OCI-LY1 (cell line): ENCODE results near the gene CNST.

Experiments used
- H2AFZ ChIP-seq: fragments of 200-600 bp; sonication (generic), shearing (Covaris generic); 2 replicates; pipeline ENCODE4 v1.6.0; 2014; ENCODE audit warnings: antibody characterized with exemption, mild to moderate bottlenecking, low read length
- H3F3A ChIP-seq: fragments of 200-600 bp; sonication (generic), shearing (Covaris generic); 2 replicates; pipeline ENCODE4 v1.6.0; 2014; ENCODE audit warnings: mild to moderate bottlenecking, antibody characterized with exemption, low read length, moderate library complexity; ENCODE audit not compliant: insufficient read depth
- H3K27ac ChIP-seq: fragments of 200-600 bp; sonication (generic); 2 replicates; pipeline ENCODE4 v1.5.1; 2014; ENCODE audit warnings: low read length, mixed run types, mild to moderate bottlenecking, low read depth; ENCODE audit not compliant: poor library complexity, severe bottlenecking
- H3K27me3 ChIP-seq: fragments of 200-600 bp; sonication (generic); 2 replicates; pipeline ENCODE4 v1.6.0; 2014; ENCODE audit warnings: antibody characterized with exemption, mild to moderate bottlenecking, low read length, moderate library complexity; ENCODE audit not compliant: insufficient read depth
- H3K36me3 ChIP-seq: fragments of 200-600 bp; sonication (generic); 2 replicates; pipeline ENCODE4 v1.6.1; 2014; ENCODE audit warnings: mild to moderate bottlenecking, antibody characterized with exemption, low read length, moderate library complexity, mixed read lengths; ENCODE audit not compliant: insufficient read depth
- H3K4me1 ChIP-seq: fragments of 200-600 bp; sonication (generic); 2 replicates; pipeline ENCODE4 v1.5.1; 2014; ENCODE audit warnings: mild to moderate bottlenecking, low read length, moderate library complexity; ENCODE audit not compliant: insufficient read depth, severe bottlenecking
- H3K4me2 ChIP-seq: fragments of 200-600 bp; sonication (generic), shearing (Covaris generic); 2 replicates; pipeline ENCODE4 v1.6.1; 2014; ENCODE audit warnings: low read length
- H3K4me3 ChIP-seq: fragments of 200-600 bp; sonication (generic); 2 replicates; pipeline ENCODE4 v1.5.1; 2014; ENCODE audit warnings: low read length, low read depth, mild to moderate bottlenecking, mixed read lengths; ENCODE audit not compliant: poor library complexity, severe bottlenecking
- H3K79me2 ChIP-seq: fragments of 200-600 bp; shearing (Covaris generic); 2 replicates; pipeline ENCODE4 v1.6.1; 2016; ENCODE audit warnings: mixed run types, low read length, mixed read lengths; ENCODE audit not compliant: insufficient read depth
- H3K9ac ChIP-seq: fragments of 200-600 bp; sonication (generic), shearing (Covaris generic); 2 replicates; pipeline ENCODE4 v1.6.1; 2014; ENCODE audit warnings: mild to moderate bottlenecking, low read length, mixed read lengths
- H3K9me2 ChIP-seq: fragments of 200-600 bp; sonication (generic), shearing (Covaris generic); 2 replicates; pipeline ENCODE4 v1.6.1; 2014; ENCODE audit warnings: low read depth, mild to moderate bottlenecking, low read length, mixed read lengths
- H3K9me3 ChIP-seq: fragments of 200-600 bp; shearing (Covaris generic); 2 replicates; pipeline ENCODE4 v1.6.1; 2014; ENCODE audit warnings: low read length, mixed read lengths
- H4K20me1 ChIP-seq: fragments of 200-600 bp; sonication (generic), shearing (Covaris generic); 2 replicates; pipeline ENCODE4 v1.6.0; 2016; ENCODE audit warnings: mild to moderate bottlenecking, low read length; ENCODE audit not compliant: insufficient read depth
- EZH2 ChIP-seq: fragments of 200-600 bp; sonication (generic), shearing (Covaris generic); IDR thresholded peaks from 2 replicates; pipeline ENCODE4 v1.8.0; 2017; ENCODE audit warnings: borderline replicate concordance, mixed run types, mild to moderate bottlenecking, antibody characterized with exemption, low read length, moderate library complexity, mixed read lengths
- TF ChIP-seq, protein P1 (sequence below): fragments of 200-600 bp; sonication (generic), shearing (Covaris generic); IDR thresholded peaks from 2 replicates; pipeline ENCODE4 v1.5.1; 2017; ENCODE audit warnings: mild to moderate bottlenecking, antibody characterized with exemption, low read length, moderate library complexity, mixed read lengths

Gene CNST

DNA sequence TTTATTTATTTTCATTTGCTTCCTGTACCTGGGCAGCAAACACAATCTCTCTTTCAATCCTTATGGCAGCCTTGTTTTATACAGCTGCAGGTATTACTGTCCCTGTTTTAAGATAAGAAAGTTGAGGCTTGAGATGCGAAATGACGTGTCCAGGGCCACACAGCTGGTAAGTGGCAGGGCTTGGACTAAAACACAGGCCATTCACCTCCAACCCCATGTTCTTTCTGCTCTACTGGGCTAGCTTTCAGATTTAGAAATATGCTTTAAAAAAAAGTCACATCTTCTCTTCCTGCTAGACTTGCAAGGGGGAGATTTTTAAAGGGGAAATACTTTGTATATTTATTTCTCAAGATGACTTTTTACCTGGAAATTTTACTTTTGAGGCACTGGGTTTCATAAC, 62.8 kb downstream of the CNST start:
- H3K27ac ChIP-seq: no peak overlapping the region
- H3K4me1 ChIP-seq: no peaks in the 10 kb centered on the region
- H3K9me3 ChIP-seq: no peaks in the 10 kb centered on the region
- no peak overlapping the region for H3K4me3 ChIP-seq
- H3K9ac ChIP-seq: no peak overlapping the region
- no peaks in the 10 kb centered on the region for H4K20me1 ChIP-seq
- no peaks in the 10 kb centered on the region for H3K9me2 ChIP-seq
- H3K4me2 ChIP-seq: no peak overlapping the region
- H2AFZ ChIP-seq: no peak overlapping the region
- peaks cover 53% of the 10 kb centered on the region for H3K36me3 ChIP-seq
- no peaks in the 10 kb centered on the region for H3K27me3 ChIP-seq
- no peaks in the 10 kb centered on the region for H3K79me2 ChIP-seq
- no peaks in the 10 kb centered on the region for H3F3A ChIP-seq
- TF ChIP-seq EZH2: no peak
- TF ChIP-seq, protein P1, sequence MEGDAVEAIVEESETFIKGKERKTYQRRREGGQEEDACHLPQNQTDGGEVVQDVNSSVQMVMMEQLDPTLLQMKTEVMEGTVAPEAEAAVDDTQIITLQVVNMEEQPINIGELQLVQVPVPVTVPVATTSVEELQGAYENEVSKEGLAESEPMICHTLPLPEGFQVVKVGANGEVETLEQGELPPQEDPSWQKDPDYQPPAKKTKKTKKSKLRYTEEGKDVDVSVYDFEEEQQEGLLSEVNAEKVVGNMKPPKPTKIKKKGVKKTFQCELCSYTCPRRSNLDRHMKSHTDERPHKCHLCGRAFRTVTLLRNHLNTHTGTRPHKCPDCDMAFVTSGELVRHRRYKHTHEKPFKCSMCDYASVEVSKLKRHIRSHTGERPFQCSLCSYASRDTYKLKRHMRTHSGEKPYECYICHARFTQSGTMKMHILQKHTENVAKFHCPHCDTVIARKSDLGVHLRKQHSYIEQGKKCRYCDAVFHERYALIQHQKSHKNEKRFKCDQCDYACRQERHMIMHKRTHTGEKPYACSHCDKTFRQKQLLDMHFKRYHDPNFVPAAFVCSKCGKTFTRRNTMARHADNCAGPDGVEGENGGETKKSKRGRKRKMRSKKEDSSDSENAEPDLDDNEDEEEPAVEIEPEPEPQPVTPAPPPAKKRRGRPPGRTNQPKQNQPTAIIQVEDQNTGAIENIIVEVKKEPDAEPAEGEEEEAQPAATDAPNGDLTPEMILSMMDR: no peak

DNA sequence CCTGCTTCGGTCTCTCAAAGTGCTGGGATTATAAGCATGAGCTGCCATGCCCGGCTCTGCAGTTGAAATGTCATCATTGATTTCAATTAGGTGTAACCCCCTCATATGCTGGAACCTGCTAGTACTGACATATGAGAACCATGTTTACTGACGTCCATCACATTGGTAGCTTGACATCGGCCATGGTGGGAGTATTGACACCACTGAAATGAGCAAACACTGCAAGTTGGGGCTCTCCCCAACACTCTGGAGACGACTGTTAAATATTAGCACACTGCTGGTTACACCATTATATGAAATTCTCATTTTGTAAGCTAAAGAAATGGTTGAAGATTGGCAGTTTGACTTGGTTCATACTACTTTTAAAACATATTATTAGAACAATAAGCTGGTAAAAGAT, 63.7 kb downstream of the CNST start:
- H3K4me2 ChIP-seq: no peak overlapping the region
- H4K20me1 ChIP-seq: no peaks in the 10 kb centered on the region
- no peak for TF ChIP-seq EZH2
- TF ChIP-seq, protein P1: no peak
- H3K4me3 ChIP-seq: no peak overlapping the region
- H3K36me3 ChIP-seq: peaks cover 54% of the 10 kb centered on the region
- no peaks in the 10 kb centered on the region for H3F3A ChIP-seq
- H3K9ac ChIP-seq: no peak overlapping the region
- no peak overlapping the region for H3K27ac ChIP-seq
- H3K9me2 ChIP-seq: no peaks in the 10 kb centered on the region
- no peak overlapping the region for H2AFZ ChIP-seq
- H3K9me3 ChIP-seq: no peaks in the 10 kb centered on the region
- H3K4me1 ChIP-seq: no peaks in the 10 kb centered on the region
- no peaks in the 10 kb centered on the region for H3K79me2 ChIP-seq
- no peaks in the 10 kb centered on the region for H3K27me3 ChIP-seq

DNA sequence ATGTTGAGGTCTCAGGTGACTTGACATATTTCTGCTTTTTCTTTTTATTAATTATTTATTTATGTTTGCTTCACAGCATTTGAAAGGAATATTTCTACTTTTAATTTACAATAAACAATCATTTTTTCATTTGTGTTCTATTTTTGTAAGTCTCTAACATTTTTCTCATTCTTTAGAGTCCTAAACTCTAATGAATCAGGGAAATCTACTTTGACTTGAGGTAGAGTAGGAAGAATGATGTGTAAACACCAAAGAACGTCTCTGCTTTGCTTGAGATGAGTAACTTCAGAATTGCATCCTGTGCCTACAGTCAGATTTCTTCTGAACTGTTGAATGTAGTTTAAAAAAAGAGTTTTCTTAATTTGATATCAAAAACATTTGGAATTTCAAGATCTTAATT, 65.2 kb downstream of the CNST start:
- no peaks in the 10 kb centered on the region for H3K9me2 ChIP-seq
- H3K9me3 ChIP-seq: no peaks in the 10 kb centered on the region
- H3K4me2 ChIP-seq: no peak overlapping the region
- no peaks in the 10 kb centered on the region for H4K20me1 ChIP-seq
- TF ChIP-seq, protein P1: no peak
- no peaks in the 10 kb centered on the region for H3K4me1 ChIP-seq
- no peak overlapping the region for H3K27ac ChIP-seq
- no peak overlapping the region for H3K9ac ChIP-seq
- H3F3A ChIP-seq: no peaks in the 10 kb centered on the region
- no peak overlapping the region for H2AFZ ChIP-seq
- H3K4me3 ChIP-seq: no peak overlapping the region
- H3K79me2 ChIP-seq: no peaks in the 10 kb centered on the region
- no peaks in the 10 kb centered on the region for H3K27me3 ChIP-seq
- H3K36me3 ChIP-seq: peaks cover 63% of the 10 kb centered on the region
